ENCODE data around the gene TREX2.

Gene TREX2

DNA sequence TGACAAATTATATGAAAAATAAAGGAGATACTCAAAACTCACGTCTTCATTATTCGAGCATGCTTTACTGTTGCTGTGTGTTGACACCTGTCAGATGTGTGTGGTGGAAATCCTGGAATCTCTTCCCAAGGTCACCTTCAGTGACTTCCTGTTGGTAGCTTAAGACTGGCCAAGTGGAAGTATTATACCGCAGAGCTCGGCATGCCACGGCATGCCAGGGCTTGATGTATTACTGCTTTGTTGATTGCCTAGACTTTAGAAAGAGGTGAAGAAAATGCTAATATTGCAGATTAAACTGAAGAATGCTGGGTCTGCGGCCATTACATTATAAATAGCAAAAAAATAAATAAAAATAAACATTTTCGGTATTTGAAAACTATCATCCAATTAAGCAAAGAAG lies 4.6 kb downstream of the TREX2 start:
- Histone ChIP-seq H2AFZ (ENCODE audit: low read length) (no peak overlapping the region), H3F3A (ENCODE audit: insufficient read depth, low read length) (no peaks in the 10 kb centered on the region), H3K4me1 (ENCODE audit: insufficient read depth, low read length, severe bottlenecking) (no peaks in the 10 kb centered on the region), H3K4me3 (ENCODE audit: low read depth, low read length, poor library complexity, severe bottlenecking) (no peak overlapping the region), H3K9me3 (ENCODE audit: low read length) (no peaks in the 10 kb centered on the region), H3K36me3 (ENCODE audit: insufficient read depth, low read length) (no peaks in the 10 kb centered on the region), H3K4me2 (ENCODE audit: low read length) (no peak overlapping the region), H3K27ac (ENCODE audit: low read depth, low read length, poor library complexity, severe bottlenecking) (no peak overlapping the region), H3K79me2 (ENCODE audit: insufficient read depth, low read length) (no peaks in the 10 kb centered on the region), H3K27me3 (ENCODE audit: insufficient read depth, low read length) (no peaks in the 10 kb centered on the region), H3K9ac (ENCODE audit: low read length) (no peak overlapping the region), H3K9me2 (ENCODE audit: low read depth, low read length) (no peaks in the 10 kb centered on the region), H4K20me1 (ENCODE audit: insufficient read depth, low read length) (no peaks in the 10 kb centered on the region)
- TF ChIP-seq, protein P1, sequence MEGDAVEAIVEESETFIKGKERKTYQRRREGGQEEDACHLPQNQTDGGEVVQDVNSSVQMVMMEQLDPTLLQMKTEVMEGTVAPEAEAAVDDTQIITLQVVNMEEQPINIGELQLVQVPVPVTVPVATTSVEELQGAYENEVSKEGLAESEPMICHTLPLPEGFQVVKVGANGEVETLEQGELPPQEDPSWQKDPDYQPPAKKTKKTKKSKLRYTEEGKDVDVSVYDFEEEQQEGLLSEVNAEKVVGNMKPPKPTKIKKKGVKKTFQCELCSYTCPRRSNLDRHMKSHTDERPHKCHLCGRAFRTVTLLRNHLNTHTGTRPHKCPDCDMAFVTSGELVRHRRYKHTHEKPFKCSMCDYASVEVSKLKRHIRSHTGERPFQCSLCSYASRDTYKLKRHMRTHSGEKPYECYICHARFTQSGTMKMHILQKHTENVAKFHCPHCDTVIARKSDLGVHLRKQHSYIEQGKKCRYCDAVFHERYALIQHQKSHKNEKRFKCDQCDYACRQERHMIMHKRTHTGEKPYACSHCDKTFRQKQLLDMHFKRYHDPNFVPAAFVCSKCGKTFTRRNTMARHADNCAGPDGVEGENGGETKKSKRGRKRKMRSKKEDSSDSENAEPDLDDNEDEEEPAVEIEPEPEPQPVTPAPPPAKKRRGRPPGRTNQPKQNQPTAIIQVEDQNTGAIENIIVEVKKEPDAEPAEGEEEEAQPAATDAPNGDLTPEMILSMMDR (IDR thresholded peaks at IDR 0.05; ENCODE audit: low read length): no peak
- no peak for TF ChIP-seq EZH2 (IDR thresholded peaks at IDR 0.05; ENCODE audit: borderline replicate concordance, low read length)

DNA sequence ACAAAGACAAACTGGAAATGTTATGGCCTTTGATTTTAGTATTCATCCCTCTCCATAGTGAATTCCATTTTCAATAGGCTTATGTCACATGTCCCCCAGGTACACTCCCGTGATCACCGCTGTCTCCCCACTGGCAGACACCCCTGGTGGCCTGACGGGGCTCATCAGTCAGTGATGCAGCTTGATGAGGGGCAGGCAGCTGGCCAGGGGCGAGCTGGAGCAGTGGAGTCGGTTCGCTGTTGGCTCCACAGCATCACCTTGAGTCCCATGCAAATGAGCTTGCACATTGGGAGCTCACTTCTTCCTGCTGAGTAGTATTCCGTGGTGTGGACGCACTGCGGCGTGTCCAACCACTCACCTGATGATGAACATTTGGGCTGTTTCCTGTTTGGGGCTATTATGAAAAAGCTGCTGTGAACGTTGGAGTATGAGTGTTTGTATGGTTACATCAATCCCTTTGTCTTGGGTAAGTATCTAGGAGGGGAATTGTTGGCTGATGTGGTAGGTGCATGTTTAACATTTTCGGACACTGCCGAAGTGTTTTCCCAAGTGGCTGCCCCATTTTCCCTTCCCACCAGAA lies 5.2 kb downstream of the TREX2 start:
- H3K4me2 ChIP-seq (ENCODE audit: low read length): no peak overlapping the region
- no peaks in the 10 kb centered on the region for H3K27me3 ChIP-seq (ENCODE audit: insufficient read depth, low read length)
- TF ChIP-seq, protein P1 (IDR thresholded peaks at IDR 0.05; ENCODE audit: low read length): no peak
- no peak for TF ChIP-seq EZH2 (IDR thresholded peaks at IDR 0.05; ENCODE audit: borderline replicate concordance, low read length)
- H3K9me2 ChIP-seq (ENCODE audit: low read depth, low read length): no peaks in the 10 kb centered on the region
- no peaks in the 10 kb centered on the region for H3K4me1 ChIP-seq (ENCODE audit: insufficient read depth, low read length, severe bottlenecking)
- H3K27ac ChIP-seq (ENCODE audit: low read depth, low read length, poor library complexity, severe bottlenecking): no peak overlapping the region
- H3K9ac ChIP-seq (ENCODE audit: low read length): no peak overlapping the region
- H3K9me3 ChIP-seq (ENCODE audit: low read length): no peaks in the 10 kb centered on the region
- no peak overlapping the region for H2AFZ ChIP-seq (ENCODE audit: low read length)
- H3K36me3 ChIP-seq (ENCODE audit: insufficient read depth, low read length): no peaks in the 10 kb centered on the region
- no peaks in the 10 kb centered on the region for H3K79me2 ChIP-seq (ENCODE audit: insufficient read depth, low read length)
- no peak overlapping the region for H3K4me3 ChIP-seq (ENCODE audit: low read depth, low read length, poor library complexity, severe bottlenecking)
- no peaks in the 10 kb centered on the region for H4K20me1 ChIP-seq (ENCODE audit: insufficient read depth, low read length)
- H3F3A ChIP-seq (ENCODE audit: insufficient read depth, low read length): no peaks in the 10 kb centered on the region

DNA sequence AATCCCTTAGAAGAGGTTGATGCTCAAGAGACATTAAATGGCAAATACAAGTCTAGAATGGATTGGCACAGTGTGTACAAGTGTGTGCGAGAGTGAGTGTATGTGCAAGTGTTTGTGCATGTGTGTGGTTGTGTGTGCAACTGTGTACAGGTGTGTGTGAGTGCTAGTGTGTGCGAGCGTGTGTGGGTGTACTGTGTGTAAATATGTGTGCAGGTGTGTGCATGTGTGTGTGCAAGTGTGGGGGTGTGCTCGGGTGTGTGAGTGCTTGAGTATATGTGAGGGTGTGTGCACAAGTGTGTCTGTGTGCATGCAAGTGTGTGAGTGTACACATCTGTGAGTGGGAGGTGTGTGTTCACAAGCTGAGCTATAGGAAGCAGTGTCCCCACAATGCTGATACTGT lies 5.9 kb downstream of the TREX2 start:
- H3K4me1 ChIP-seq (ENCODE audit: insufficient read depth, low read length, severe bottlenecking): no peaks in the 10 kb centered on the region
- H3F3A ChIP-seq (ENCODE audit: insufficient read depth, low read length): no peaks in the 10 kb centered on the region
- H3K27me3 ChIP-seq (ENCODE audit: insufficient read depth, low read length): no peaks in the 10 kb centered on the region
- no peak overlapping the region for H3K4me2 ChIP-seq (ENCODE audit: low read length)
- no peak overlapping the region for H3K9ac ChIP-seq (ENCODE audit: low read length)
- H3K4me3 ChIP-seq (ENCODE audit: low read depth, low read length, poor library complexity, severe bottlenecking): no peak overlapping the region
- TF ChIP-seq, protein P1 (IDR thresholded peaks at IDR 0.05; ENCODE audit: low read length): no peak
- TF ChIP-seq EZH2 (IDR thresholded peaks at IDR 0.05; ENCODE audit: borderline replicate concordance, low read length): no peak
- no peaks in the 10 kb centered on the region for H4K20me1 ChIP-seq (ENCODE audit: insufficient read depth, low read length)
- no peak overlapping the region for H3K27ac ChIP-seq (ENCODE audit: low read depth, low read length, poor library complexity, severe bottlenecking)
- H3K36me3 ChIP-seq (ENCODE audit: insufficient read depth, low read length): no peaks in the 10 kb centered on the region
- H3K79me2 ChIP-seq (ENCODE audit: insufficient read depth, low read length): no peaks in the 10 kb centered on the region
- no peak overlapping the region for H2AFZ ChIP-seq (ENCODE audit: low read length)
- H3K9me3 ChIP-seq (ENCODE audit: low read length): no peaks in the 10 kb centered on the region
- H3K9me2 ChIP-seq (ENCODE audit: low read depth, low read length): no peaks in the 10 kb centered on the region
